Measurements from ENCODE around the gene PKD1L1.

The PKD1L1 gene

GRCh38 chr7:47832105-47832715, 116.1 kb downstream of the PKD1L1 start:
- DNase-seq (ENCODE audit: insufficient read length, low spot score) (no peak), FAIRE-seq (no peak)

GRCh38 chr7:47830015-47830414, 118.3 kb downstream of the PKD1L1 start:
- no peak for FAIRE-seq
- DNase-seq (ENCODE audit: insufficient read length, low spot score), result no peak

GRCh38 chr7:47827871-47828270, 120.4 kb downstream of the PKD1L1 start:
- DNase-seq (ENCODE audit: insufficient read length, low spot score), result no peak
- FAIRE-seq, result no peak

GRCh38 chr7:47827351-47827756, 120.9 kb downstream of the PKD1L1 start:
- DNase-seq (ENCODE audit: insufficient read length, low spot score), result no peak
- FAIRE-seq, result no peak

- FAIRE-seq, result no peak
These were observed 121.5 kb downstream of the PKD1L1 start for GRCh38 chr7:47826754-47827153.

GRCh38 chr7:47819607-47819920, 128.7 kb downstream of the PKD1L1 start:
- no peak for DNase-seq (ENCODE audit: insufficient read length, low spot score)

More at GRCh38 chr7:47826754-47827153, 121.5 kb downstream of the PKD1L1 start:
- no peak for DNase-seq (ENCODE audit: insufficient read length, low spot score)

GRCh38 chr7:47818796-47819606, 129.3 kb downstream of the PKD1L1 start:
- DNase-seq (ENCODE audit: insufficient read length, low spot score) (peak; percentile 57), FAIRE-seq (peak; percentile 89)

More at GRCh38 chr7:47819607-47819920, 128.7 kb downstream of the PKD1L1 start:
- FAIRE-seq, result no peak

- DNase-seq (ENCODE audit: insufficient read length, low spot score) (no peak), FAIRE-seq (no peak)
These were observed 130.3 kb downstream of the PKD1L1 start for GRCh38 chr7:47817917-47818316.

GRCh38 chr7:47816647-47817046, 131.6 kb downstream of the PKD1L1 start:
- DNase-seq (ENCODE audit: insufficient read length, low spot score), result no peak
- FAIRE-seq, result no peak

GRCh38 chr7:47815867-47816266, 132.4 kb downstream of the PKD1L1 start:
- FAIRE-seq (no peak), DNase-seq (ENCODE audit: insufficient read length, low spot score) (no peak)

GRCh38 chr7:47814905-47815613, 133.2 kb downstream of the PKD1L1 start:
- no peak for FAIRE-seq
- DNase-seq (ENCODE audit: insufficient read length, low spot score), result no peak

GRCh38 chr7:47813620-47814260, 134.5 kb downstream of the PKD1L1 start:
- FAIRE-seq, result no peak
- no peak for DNase-seq (ENCODE audit: insufficient read length, low spot score)

GRCh38 chr7:47812429-47813136, 135.7 kb downstream of the PKD1L1 start:
- DNase-seq (ENCODE audit: insufficient read length, low spot score) (no peak), FAIRE-seq (no peak)

- DNase-seq (ENCODE audit: insufficient read length, low spot score) (no peak), FAIRE-seq (no peak)
These were observed 136.5 kb downstream of the PKD1L1 start for GRCh38 chr7:47811632-47812380.

- DNase-seq (ENCODE audit: insufficient read length, low spot score) (no peak), FAIRE-seq (no peak)
These were observed 138.9 kb downstream of the PKD1L1 start for GRCh38 chr7:47809387-47809786.

GRCh38 chr7:47808321-47808720, 139.9 kb downstream of the PKD1L1 start:
- FAIRE-seq, result no peak
- DNase-seq (ENCODE audit: insufficient read length, low spot score), result no peak

- no peak for FAIRE-seq
- no peak for DNase-seq (ENCODE audit: insufficient read length, low spot score)
These were observed 140.5 kb downstream of the PKD1L1 start for GRCh38 chr7:47807756-47808155.

GRCh38 chr7:47807126-47807525, 141.1 kb downstream of the PKD1L1 start:
- FAIRE-seq (no peak), DNase-seq (ENCODE audit: insufficient read length, low spot score) (no peak)

GRCh38 chr7:47806701-47807103, 141.6 kb downstream of the PKD1L1 start:
- FAIRE-seq (no peak), DNase-seq (ENCODE audit: insufficient read length, low spot score) (no peak)
